H9 (cell line): ENCODE measurements around the gene S100A3. TPM values are rescaled to one million over a fixed set of nuclear protein-coding genes. Genes with fewer than 3 reads are reported as not detected.

Experiments used
- DNase-seq: peaks from one replicate; pipeline ENCODE4 v3.0.0-alpha.2; 2017
- H2AFZ ChIP-seq: one replicate; pipeline ENCODE4 v1.6.1; 2013; ENCODE audit warnings: mild to moderate bottlenecking, low read length, control low read depth, moderate library complexity
- H2AK5ac ChIP-seq: 2 replicates; pipeline ENCODE4 v1.6.1; 2013; ENCODE audit warnings: low read length, control low read depth, mixed read lengths; ENCODE audit not compliant: insufficient read length
- H2BK120ac ChIP-seq: one replicate; pipeline ENCODE4 v1.6.1; 2013; ENCODE audit warnings: low read depth, mild to moderate bottlenecking, low read length, control low read depth, inconsistent platforms; ENCODE audit not compliant: poor library complexity, severe bottlenecking
- H2BK12ac ChIP-seq: 2 replicates; pipeline ENCODE4 v1.6.1; 2013; ENCODE audit warnings: low read length, control low read depth, mixed read lengths, low read depth; ENCODE audit not compliant: insufficient read length
- H2BK15ac ChIP-seq: 2 replicates; pipeline ENCODE4 v1.6.1; 2013; ENCODE audit warnings: low read depth, low read length, control low read depth
- H2BK20ac ChIP-seq: one replicate; pipeline ENCODE4 v1.6.1; 2013; ENCODE audit warnings: low read depth, mild to moderate bottlenecking, low read length, control low read depth, inconsistent platforms; ENCODE audit not compliant: poor library complexity, severe bottlenecking
- H2BK5ac ChIP-seq: 2 replicates; pipeline ENCODE4 v1.6.1; 2013; ENCODE audit warnings: low read length, control low read depth, mixed read lengths; ENCODE audit not compliant: insufficient read length
- H3K14ac ChIP-seq: 2 replicates; pipeline ENCODE4 v1.6.1; 2013; ENCODE audit warnings: low read length, control low read depth; ENCODE audit not compliant: insufficient read depth
- H3K18ac ChIP-seq: 2 replicates; pipeline ENCODE4 v1.6.1; 2013; ENCODE audit warnings: low read depth, mild to moderate bottlenecking, mixed read lengths, low read length, control low read depth; ENCODE audit not compliant: insufficient read length
- H3K23ac ChIP-seq: 2 replicates; pipeline ENCODE4 v1.6.1; 2013; ENCODE audit warnings: low read length, control low read depth, mixed read lengths, low read depth; ENCODE audit not compliant: insufficient read length
- H3K23me2 ChIP-seq: 2 replicates; pipeline ENCODE4 v1.6.1; 2013; ENCODE audit warnings: low read depth, mild to moderate bottlenecking, mixed read lengths, low read length, control low read depth; ENCODE audit not compliant: insufficient read length, poor library complexity, severe bottlenecking
- H3K27ac ChIP-seq: 2 replicates; pipeline ENCODE4 v1.5.1; 2013; ENCODE audit warnings: low read length, control low read depth, mixed read lengths, low read depth; ENCODE audit not compliant: insufficient read length
- H3K27me3 ChIP-seq: 2 replicates; pipeline ENCODE4 v1.6.1; 2013; ENCODE audit warnings: low read length, control low read depth, inconsistent platforms; ENCODE audit not compliant: insufficient read depth
- H3K4ac ChIP-seq: 2 replicates; pipeline ENCODE4 v1.6.1; 2013; ENCODE audit warnings: low read depth, mild to moderate bottlenecking, control low read depth, inconsistent platforms, low read length, moderate library complexity
- H3K4me1 ChIP-seq: 2 replicates; pipeline ENCODE4 v1.6.1; 2013; ENCODE audit warnings: low read length, control low read depth, inconsistent platforms; ENCODE audit not compliant: insufficient read depth
- H3K4me2 ChIP-seq: 2 replicates; pipeline ENCODE4 v1.6.1; 2013; ENCODE audit warnings: low read length, control low read depth, mixed read lengths; ENCODE audit not compliant: insufficient read length, insufficient read depth
- H3K56ac ChIP-seq: 2 replicates; pipeline ENCODE4 v1.6.1; 2013; ENCODE audit warnings: low read depth, mild to moderate bottlenecking, mixed read lengths, low read length, control low read depth; ENCODE audit not compliant: insufficient read length
- H3K79me1 ChIP-seq: 2 replicates; pipeline ENCODE4 v1.6.1; 2013; ENCODE audit warnings: low read depth, mild to moderate bottlenecking, moderate library complexity, low read length, control low read depth, inconsistent platforms; ENCODE audit not compliant: insufficient read depth, poor library complexity, severe bottlenecking
- H3K79me2 ChIP-seq: 2 replicates; pipeline ENCODE4 v1.6.1; 2013; ENCODE audit warnings: low read length, control low read depth, inconsistent platforms; ENCODE audit not compliant: insufficient read depth
- H3K9ac ChIP-seq: 2 replicates; pipeline ENCODE4 v1.6.1; 2013; ENCODE audit warnings: low read length, control low read depth, mixed read lengths; ENCODE audit not compliant: insufficient read length; ENCODE audit errors: extremely low read depth
- H3K9me3 ChIP-seq: one replicate; pipeline ENCODE4 v1.6.1; 2013; ENCODE audit warnings: low read depth, low read length, inconsistent platforms; ENCODE audit not compliant: control insufficient read depth
- H3T11ph ChIP-seq: one replicate; pipeline ENCODE4 v1.6.1; 2013; ENCODE audit warnings: mild to moderate bottlenecking, low read length, control low read depth, inconsistent platforms
- H4K20me1 ChIP-seq: one replicate; pipeline ENCODE4 v1.6.1; 2013; ENCODE audit not compliant: control insufficient read depth, insufficient read length, insufficient read depth
- H4K5ac ChIP-seq: 2 replicates; pipeline ENCODE4 v1.6.1; 2013; ENCODE audit warnings: low read depth, mild to moderate bottlenecking, mixed read lengths, low read length, control low read depth; ENCODE audit not compliant: insufficient read length
- H4K8ac ChIP-seq: replicated peaks from 2 replicates; pipeline ENCODE4 v1.6.1; 2013; ENCODE audit warnings: low read length, control low read depth, mixed read lengths, low read depth; ENCODE audit not compliant: insufficient read length
- H4K91ac ChIP-seq: 2 replicates; pipeline ENCODE4 v1.6.1; 2013; ENCODE audit warnings: low read depth, mild to moderate bottlenecking, moderate library complexity, mixed read lengths, low read length, control low read depth; ENCODE audit not compliant: insufficient read length
- H3K27ac Mint-ChIP-seq, 3 experiments: 2 replicates in 2 of 3; 3 replicates in 1 of 3; pipeline ENCODE4 v1.8.0; 2020 to 2021; ENCODE audit warnings: mixed read lengths in 3 of 3, mild to moderate bottlenecking in 1 of 3, moderate library complexity in 1 of 3
- H3K27me3 Mint-ChIP-seq: 2 replicates; pipeline ENCODE4 v1.8.0; 2021; ENCODE audit warnings: low read depth, mild to moderate bottlenecking, moderate library complexity, mixed read lengths
- H3K36me3 Mint-ChIP-seq, 3 experiments: 2 replicates in 2 of 3; 3 replicates in 1 of 3; pipeline ENCODE4 v1.8.0; 2020 to 2021; ENCODE audit warnings: low read depth in 3 of 3, mixed read lengths in 3 of 3; ENCODE audit not compliant: insufficient read depth in 1 of 3
- H3K4me1 Mint-ChIP-seq, 2 experiments: 2 replicates each; pipeline ENCODE4 v1.8.0; 2020; ENCODE audit warnings: mixed read lengths in 2 of 2
- H3K4me3 Mint-ChIP-seq, 2 experiments: 2 replicates in 1 of 2; 3 replicates in 1 of 2; pipeline ENCODE4 v1.8.0; 2020 to 2021; ENCODE audit warnings: mild to moderate bottlenecking in 2 of 2, mixed read lengths in 2 of 2, moderate library complexity in 1 of 2
- H3K9me3 Mint-ChIP-seq, 2 experiments: 2 replicates in 1 of 2; 3 replicates in 1 of 2; pipeline ENCODE4 v1.8.0; 2020; ENCODE audit warnings: mild to moderate bottlenecking in 2 of 2, mixed read lengths in 2 of 2, moderate library complexity in 1 of 2
- WGBS: extraction: QIAGEN DNeasy Blood & Tissue Kit; methylation state at CpG from one replicate; pipeline ENCODE4 v1.1.7; 2013; ENCODE audit warnings: missing lambda C conversion rate, low lambda C conversion rate, mixed read lengths; ENCODE audit not compliant: insufficient read length; ENCODE audit errors: extremely low coverage; 5-methylcytosine and 5-hydroxymethylcytosine counted together
- long read RNA-seq: library from polyadenylated mRNA; unstranded; transcript quantifications from one replicate; pipeline ENCODE4 v2.0.0, GENCODE V29; 2020
- total RNA-seq: library from RNA; stranded (reverse); gene quantifications from 2 replicates; pipeline ENCODE4 v1.2.1, GENCODE V29; 2021
- TF ChIP-seq, protein P1 (sequence below): fragments of 200-600 bp; sonication (generic); conservative IDR thresholded peaks from 3 replicates; pipeline ENCODE4 v1.8.0; 2021; ENCODE audit warnings: antibody characterized with exemption, mild to moderate bottlenecking

S100A3 gene, protein sequence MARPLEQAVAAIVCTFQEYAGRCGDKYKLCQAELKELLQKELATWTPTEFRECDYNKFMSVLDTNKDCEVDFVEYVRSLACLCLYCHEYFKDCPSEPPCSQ
- total RNA-seq: not detected in 2 replicates
- long read RNA-seq: 0 reads

DNA sequence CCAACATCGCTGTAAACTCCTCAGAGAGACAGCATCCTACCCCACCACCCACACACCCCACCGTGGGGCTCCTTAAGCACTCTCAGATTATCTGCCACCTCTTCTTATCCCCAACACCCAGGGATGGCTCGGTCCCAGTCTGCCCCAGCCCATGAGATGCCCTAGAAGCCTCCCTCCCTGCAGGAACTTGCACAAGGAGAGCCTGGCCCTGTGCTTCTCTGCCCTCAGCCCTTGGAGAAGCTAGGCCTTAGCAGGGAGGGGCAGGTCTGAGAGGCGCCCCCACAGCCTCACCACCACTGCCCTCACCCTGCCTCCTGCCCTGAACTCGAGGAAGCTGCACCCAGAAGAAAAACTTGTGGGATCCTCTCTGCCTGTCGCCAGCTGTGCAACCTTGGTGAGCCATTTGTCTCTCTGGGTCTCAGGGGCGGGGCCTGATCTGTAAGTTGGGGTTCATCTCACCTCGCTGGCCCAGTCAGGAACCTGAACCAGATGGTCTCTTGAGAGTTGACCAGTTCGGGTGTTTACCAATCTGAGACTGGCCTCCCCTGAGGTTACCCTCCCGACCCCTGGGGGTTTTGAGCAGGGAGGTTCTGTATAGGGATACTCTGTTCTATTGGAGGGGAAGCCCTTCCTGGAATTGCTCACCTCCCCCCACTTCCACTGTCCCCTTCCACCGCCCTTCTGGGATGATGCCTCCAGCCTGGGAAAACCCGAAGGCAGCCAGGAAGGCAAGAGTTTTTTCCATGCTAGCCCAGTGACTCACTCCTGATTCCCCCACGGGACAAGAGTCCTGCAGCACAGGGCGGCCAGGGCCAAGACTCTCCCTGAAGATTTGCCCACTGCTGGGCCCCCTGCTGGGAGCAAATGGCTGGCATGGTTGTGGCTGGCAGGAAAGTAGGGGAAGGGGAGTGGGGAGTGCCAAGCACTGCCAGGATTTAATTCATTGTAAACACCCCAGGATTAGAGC, at the start of gene S100A3:
S100A3 (minus strand) TSS at position 537 of the 967 bp plus-strand sequence. CDS start 773 bp downstream, outside the sequence.
- no peak within 1 kb of the TSS for H2BK12ac ChIP-seq
- H3K4me1 ChIP-seq: peaks cover 6% of the 10 kb centered on the region; the same call in 1 of the 2 replicates
- H2BK120ac ChIP-seq: no peak within 1 kb of the TSS
- H2AK5ac ChIP-seq: no peak within 1 kb of the TSS
- no peak within 1 kb of the TSS for H2BK15ac ChIP-seq
- H3K18ac ChIP-seq: no peak within 1 kb of the TSS
- H4K20me1 ChIP-seq: no peaks in the 10 kb centered on the region
- H2AFZ ChIP-seq: no peak within 1 kb of the TSS
- TF ChIP-seq, protein P1, sequence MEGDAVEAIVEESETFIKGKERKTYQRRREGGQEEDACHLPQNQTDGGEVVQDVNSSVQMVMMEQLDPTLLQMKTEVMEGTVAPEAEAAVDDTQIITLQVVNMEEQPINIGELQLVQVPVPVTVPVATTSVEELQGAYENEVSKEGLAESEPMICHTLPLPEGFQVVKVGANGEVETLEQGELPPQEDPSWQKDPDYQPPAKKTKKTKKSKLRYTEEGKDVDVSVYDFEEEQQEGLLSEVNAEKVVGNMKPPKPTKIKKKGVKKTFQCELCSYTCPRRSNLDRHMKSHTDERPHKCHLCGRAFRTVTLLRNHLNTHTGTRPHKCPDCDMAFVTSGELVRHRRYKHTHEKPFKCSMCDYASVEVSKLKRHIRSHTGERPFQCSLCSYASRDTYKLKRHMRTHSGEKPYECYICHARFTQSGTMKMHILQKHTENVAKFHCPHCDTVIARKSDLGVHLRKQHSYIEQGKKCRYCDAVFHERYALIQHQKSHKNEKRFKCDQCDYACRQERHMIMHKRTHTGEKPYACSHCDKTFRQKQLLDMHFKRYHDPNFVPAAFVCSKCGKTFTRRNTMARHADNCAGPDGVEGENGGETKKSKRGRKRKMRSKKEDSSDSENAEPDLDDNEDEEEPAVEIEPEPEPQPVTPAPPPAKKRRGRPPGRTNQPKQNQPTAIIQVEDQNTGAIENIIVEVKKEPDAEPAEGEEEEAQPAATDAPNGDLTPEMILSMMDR: no peak
- H4K5ac ChIP-seq: no peak within 1 kb of the TSS
- no peak within 1 kb of the TSS for H3K4ac ChIP-seq
- H4K91ac ChIP-seq: no peak within 1 kb of the TSS
- H3K79me1 ChIP-seq: no peaks in the 10 kb centered on the region
- H3K14ac ChIP-seq: no peak within 1 kb of the TSS; the same call in 1 of the 2 replicates
- H3K56ac ChIP-seq: no peak within 1 kb of the TSS
- H3K9ac ChIP-seq: no peak within 1 kb of the TSS
- peak; percentile 25 for DNase-seq
- no peak within 1 kb of the TSS for H3K4me2 ChIP-seq
- H3K27me3 ChIP-seq: no peaks in the 10 kb centered on the region
- H3K9me3 ChIP-seq: no peaks in the 10 kb centered on the region
- H3T11ph ChIP-seq: no peak within 1 kb of the TSS
- H3K23me2 ChIP-seq: no peaks in the 10 kb centered on the region
- no peak within 1 kb of the TSS for H2BK5ac ChIP-seq
- H3K27me3 Mint-ChIP-seq: no peaks in the 10 kb centered on the region; the same call in 1 of the 2 replicates
- H3K9me3 Mint-ChIP-seq: no peaks in the 10 kb centered on the region
- H2BK20ac ChIP-seq: no peak within 1 kb of the TSS
- H3K27ac Mint-ChIP-seq: peak within 1 kb of the TSS in 2 of 3 experiments; percentile 65 to 83; a peak in 4 of 7 replicates
- no peak within 1 kb of the TSS for H3K23ac ChIP-seq
- no peak within 1 kb of the TSS for H4K8ac ChIP-seq
- no peaks in the 10 kb centered on the region; a peak in 1 of 7 replicates for H3K36me3 Mint-ChIP-seq
- no CpG with 5 or more reads among the region's 14 CpGs for WGBS
- H3K79me2 ChIP-seq: no peaks in the 10 kb centered on the region
- no peak within 1 kb of the TSS for H3K27ac ChIP-seq
- peaks cover 54 to 72% of the 10 kb centered on the region in 2 experiments for H3K4me1 Mint-ChIP-seq
- H3K4me3 Mint-ChIP-seq: peak within 1 kb of the TSS in 1 of 2 experiments; percentile 51; a peak in 2 of 5 replicates
